ENCODE data around the gene CEP41.

DNA sequence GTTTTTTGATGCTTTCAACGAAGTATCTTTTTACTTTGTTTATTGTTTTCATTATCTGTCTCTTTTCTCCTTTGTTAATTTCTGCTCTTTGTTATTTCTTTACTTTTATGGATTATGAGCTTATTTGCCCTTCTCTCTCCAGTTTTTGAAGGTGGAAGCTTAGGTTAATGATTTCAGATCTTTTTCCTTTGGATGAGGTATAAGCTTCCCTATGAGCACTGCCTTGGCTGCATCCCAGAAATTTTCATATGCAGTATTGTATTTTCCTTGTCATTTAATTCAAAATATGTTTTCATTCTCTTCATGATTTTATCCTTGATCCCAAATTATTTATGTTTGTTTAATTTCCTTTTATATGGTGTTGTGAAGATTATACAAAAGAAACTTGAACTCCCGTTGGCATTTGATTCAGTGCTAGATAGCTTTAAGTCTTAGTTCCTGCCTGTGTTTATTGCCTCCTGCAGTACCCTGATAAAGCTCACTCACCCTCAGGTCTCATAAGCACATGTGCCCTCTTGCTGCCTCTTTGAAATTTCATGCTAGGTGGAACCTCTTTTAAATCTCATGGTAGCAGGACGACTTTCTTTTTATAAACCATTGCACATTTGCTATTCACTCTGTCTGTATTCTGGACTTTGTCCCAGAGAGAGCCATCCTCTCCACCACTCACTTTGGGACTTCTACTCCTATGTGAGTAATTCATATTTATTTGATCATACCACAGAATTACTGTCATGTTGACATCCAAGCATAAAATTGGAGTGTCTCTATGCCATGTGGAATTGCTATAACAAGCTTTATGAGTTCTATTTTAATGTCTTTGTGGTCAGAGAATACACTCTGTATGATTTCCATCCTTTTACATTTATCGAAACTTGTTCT, 23.0 kb upstream of the CEP41 start:
- TF ChIP-seq, protein P1, sequence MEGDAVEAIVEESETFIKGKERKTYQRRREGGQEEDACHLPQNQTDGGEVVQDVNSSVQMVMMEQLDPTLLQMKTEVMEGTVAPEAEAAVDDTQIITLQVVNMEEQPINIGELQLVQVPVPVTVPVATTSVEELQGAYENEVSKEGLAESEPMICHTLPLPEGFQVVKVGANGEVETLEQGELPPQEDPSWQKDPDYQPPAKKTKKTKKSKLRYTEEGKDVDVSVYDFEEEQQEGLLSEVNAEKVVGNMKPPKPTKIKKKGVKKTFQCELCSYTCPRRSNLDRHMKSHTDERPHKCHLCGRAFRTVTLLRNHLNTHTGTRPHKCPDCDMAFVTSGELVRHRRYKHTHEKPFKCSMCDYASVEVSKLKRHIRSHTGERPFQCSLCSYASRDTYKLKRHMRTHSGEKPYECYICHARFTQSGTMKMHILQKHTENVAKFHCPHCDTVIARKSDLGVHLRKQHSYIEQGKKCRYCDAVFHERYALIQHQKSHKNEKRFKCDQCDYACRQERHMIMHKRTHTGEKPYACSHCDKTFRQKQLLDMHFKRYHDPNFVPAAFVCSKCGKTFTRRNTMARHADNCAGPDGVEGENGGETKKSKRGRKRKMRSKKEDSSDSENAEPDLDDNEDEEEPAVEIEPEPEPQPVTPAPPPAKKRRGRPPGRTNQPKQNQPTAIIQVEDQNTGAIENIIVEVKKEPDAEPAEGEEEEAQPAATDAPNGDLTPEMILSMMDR (optimal IDR thresholded peaks at IDR 0.05 in 1 of 3, IDR thresholded peaks at IDR 0.05 in 1 of 3, conservative IDR thresholded peaks at IDR 0.05 in 1 of 3; ENCODE audit: extremely low read depth in 1 of 3, insufficient read depth in 2 of 3, low read length in 3 of 3), result no peak
- no peak for TF ChIP-seq EZH2 (IDR thresholded peaks at IDR 0.05; ENCODE audit: low read length)
